Natural killer cell treated with Interleukin-12 subunit alpha and Interleukin-12 subunit beta and Interleukin-15 and Interleukin-18, amount 100 ng/mL, for 72 hours (primary cell): Measurements from ENCODE around the gene PHRF1. TPM values are rescaled to one million over a fixed set of nuclear protein-coding genes. Genes with fewer than 3 reads are reported as not detected.
A peak's percentile ranks its signal among the peaks of the same experiment; 100 is the strongest.

Source experiments
- ATAC-seq, 2 donors: fragments of 150-1000 bp; cut with Tn5 transposase in 1 of 2; sonication (Bioruptor Pico), chemical (Tn5 transposase) in 1 of 2; 2 replicates each; pipeline ENCODE4 v1.10.0; 2021
- DNase-seq: peaks from one replicate; pipeline ENCODE4 v3.0.0; 2022; ENCODE audit warnings: low spot score
- H3K27ac Mint-ChIP-seq, 2 donors: 1 replicate in 1 of 2; 2 replicates in 1 of 2; pipeline ENCODE4 v1.8.0; 2022; ENCODE audit warnings: mixed read lengths in 2 of 2, mild to moderate bottlenecking in 1 of 2, moderate library complexity in 1 of 2
- H3K27me3 Mint-ChIP-seq, 2 donors: 1 replicate in 1 of 2; 2 replicates in 1 of 2; pipeline ENCODE4 v1.8.0; 2022; ENCODE audit warnings: mixed read lengths in 2 of 2
- H3K36me3 Mint-ChIP-seq: one replicate; pipeline ENCODE4 v1.8.0; 2022; ENCODE audit warnings: mixed read lengths
- H3K4me1 Mint-ChIP-seq, 2 donors: 1 replicate in 1 of 2; 2 replicates in 1 of 2; pipeline ENCODE4 v1.8.0; 2022; ENCODE audit warnings: low read depth in 2 of 2, mixed read lengths in 2 of 2, mild to moderate bottlenecking in 1 of 2
- H3K4me3 Mint-ChIP-seq: one replicate; pipeline ENCODE4 v1.8.0; 2022; ENCODE audit warnings: mixed read lengths
- H3K9me3 Mint-ChIP-seq: 2 replicates; pipeline ENCODE4 v1.8.0; 2022; ENCODE audit warnings: mixed read lengths
- total RNA-seq, 2 donors: library from RNA; stranded (reverse); gene quantifications; one replicate each; pipeline ENCODE4 v1.2.3, GENCODE V29; 2022

The PHRF1 gene
- total RNA-seq = 10 to 100 TPM; 49.2 to 85.7 TPM

GRCh38 chr11:575996-576768 is at the start of gene PHRF1:
PHRF1 (plus strand) TSS chr11:576470; CDS start chr11:581513, 5,043 bp downstream.
- ATAC-seq (peak; percentile 93 to 95), DNase-seq (peak; percentile 97)
- peak within 1 kb of the TSS; percentile 98 for H3K27ac Mint-ChIP-seq
- peak within 1 kb of the TSS; percentile 93 for H3K4me3 Mint-ChIP-seq
- no peaks in the 10 kb centered on the region for H3K36me3 Mint-ChIP-seq
- peaks cover 11% of the 10 kb centered on the region in 2 donors for H3K27me3 Mint-ChIP-seq
- no peaks in the 10 kb centered on the region for H3K9me3 Mint-ChIP-seq
- H3K4me1 Mint-ChIP-seq = peaks cover 25 to 36% of the 10 kb centered on the region in 2 donors

GRCh38 chr11:528166-528814 is 48.0 kb upstream of the PHRF1 start:
- DNase-seq = no peak
- no peak for ATAC-seq
- no peaks in the 10 kb centered on the region for H3K27me3 Mint-ChIP-seq
- H3K27ac Mint-ChIP-seq = no peak overlapping the region
- no peak overlapping the region for H3K4me3 Mint-ChIP-seq
- H3K4me1 Mint-ChIP-seq = no peaks in the 10 kb centered on the region
- H3K9me3 Mint-ChIP-seq = no peaks in the 10 kb centered on the region
- no peaks in the 10 kb centered on the region for H3K36me3 Mint-ChIP-seq

DNA sequence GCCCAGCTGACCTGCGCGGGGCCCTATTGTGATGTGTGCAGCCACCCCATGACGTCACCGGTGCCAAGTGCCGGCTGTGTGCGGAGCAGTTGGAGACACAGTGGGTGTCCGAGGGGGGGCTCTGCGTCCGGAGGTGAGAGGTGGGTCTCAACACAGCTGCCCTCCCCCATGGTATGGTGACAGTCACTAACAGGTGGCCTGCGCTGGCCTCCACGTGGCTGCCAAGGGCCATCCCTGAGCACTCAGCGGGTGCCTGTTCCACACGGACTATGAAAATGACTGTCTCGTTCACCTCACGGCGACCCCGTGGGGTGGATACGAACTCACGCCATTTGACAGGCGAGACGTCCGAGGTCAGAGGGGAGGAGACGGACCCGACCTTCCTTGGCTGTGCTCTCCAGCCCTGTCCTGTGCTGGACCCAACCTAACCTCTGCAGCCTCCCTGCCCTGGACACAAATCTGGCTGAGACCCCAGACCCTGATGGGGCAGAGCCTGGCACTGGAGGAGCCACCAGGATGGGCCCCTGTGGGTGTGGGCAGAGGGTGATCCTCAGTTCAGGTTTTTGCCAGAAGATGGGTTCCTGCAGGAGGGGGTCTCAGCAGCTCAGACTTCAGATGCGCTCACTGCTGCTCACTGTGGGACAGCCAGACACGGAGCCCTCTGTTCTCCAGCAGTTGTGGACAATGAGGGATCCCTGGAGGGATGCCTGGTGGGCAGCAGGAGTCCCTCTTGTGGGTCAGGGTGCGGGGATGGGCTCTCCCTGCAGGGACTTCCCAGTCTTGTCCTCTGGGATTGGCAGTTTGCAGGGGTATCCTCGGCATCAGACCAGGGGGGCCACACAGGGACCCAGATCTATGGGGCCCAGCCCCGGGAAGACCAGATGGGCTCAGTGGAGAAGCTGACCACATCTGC is 47.2 kb upstream of the PHRF1 start:
- no peaks in the 10 kb centered on the region for H3K36me3 Mint-ChIP-seq
- no peaks in the 10 kb centered on the region for H3K9me3 Mint-ChIP-seq
- ATAC-seq (no peak), DNase-seq (no peak)
- no peak overlapping the region for H3K27ac Mint-ChIP-seq
- no peak overlapping the region for H3K4me3 Mint-ChIP-seq
- H3K4me1 Mint-ChIP-seq = no peaks in the 10 kb centered on the region
- H3K27me3 Mint-ChIP-seq = no peaks in the 10 kb centered on the region

DNA sequence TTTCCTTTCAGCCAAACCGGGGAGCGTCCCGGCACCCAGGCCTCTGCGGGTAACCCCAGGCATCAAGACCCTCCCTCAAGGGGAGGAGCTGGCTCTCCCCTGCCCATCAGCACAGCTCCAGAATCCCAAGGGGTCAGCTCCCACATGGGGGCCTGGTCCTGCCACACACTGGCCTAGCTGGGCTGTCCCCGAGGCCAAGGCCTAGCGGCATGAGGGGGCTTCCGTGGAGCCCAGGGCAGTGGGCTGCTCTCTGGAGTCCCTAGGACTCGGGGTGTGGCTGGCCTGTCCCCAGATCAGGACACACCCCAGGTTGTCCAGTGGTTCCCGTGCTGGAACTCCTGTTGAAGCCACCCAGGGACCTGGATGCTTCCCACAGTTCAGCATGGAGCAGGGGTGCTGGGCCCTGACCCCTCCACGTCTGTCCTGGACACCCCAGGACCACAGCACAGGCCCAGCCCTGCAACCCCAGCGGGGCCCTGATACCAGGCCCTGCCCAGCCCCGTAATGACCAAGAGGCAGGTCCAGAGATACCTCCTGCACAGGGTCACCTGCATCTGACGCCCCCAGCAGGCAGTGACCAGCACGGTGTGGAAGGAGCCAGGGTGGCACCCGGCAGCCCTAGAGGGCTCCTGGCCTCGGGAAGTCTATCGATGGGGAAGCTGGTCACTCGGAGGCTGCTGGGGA is 46.4 kb upstream of the PHRF1 start:
- DNase-seq = no peak
- Mint-ChIP-seq H3K4me1 (no peaks in the 10 kb centered on the region), H3K36me3 (no peaks in the 10 kb centered on the region), H3K9me3 (no peaks in the 10 kb centered on the region), H3K27me3 (no peaks in the 10 kb centered on the region), H3K27ac (no peak overlapping the region), H3K4me3 (no peak overlapping the region)
- no peak for ATAC-seq

DNA sequence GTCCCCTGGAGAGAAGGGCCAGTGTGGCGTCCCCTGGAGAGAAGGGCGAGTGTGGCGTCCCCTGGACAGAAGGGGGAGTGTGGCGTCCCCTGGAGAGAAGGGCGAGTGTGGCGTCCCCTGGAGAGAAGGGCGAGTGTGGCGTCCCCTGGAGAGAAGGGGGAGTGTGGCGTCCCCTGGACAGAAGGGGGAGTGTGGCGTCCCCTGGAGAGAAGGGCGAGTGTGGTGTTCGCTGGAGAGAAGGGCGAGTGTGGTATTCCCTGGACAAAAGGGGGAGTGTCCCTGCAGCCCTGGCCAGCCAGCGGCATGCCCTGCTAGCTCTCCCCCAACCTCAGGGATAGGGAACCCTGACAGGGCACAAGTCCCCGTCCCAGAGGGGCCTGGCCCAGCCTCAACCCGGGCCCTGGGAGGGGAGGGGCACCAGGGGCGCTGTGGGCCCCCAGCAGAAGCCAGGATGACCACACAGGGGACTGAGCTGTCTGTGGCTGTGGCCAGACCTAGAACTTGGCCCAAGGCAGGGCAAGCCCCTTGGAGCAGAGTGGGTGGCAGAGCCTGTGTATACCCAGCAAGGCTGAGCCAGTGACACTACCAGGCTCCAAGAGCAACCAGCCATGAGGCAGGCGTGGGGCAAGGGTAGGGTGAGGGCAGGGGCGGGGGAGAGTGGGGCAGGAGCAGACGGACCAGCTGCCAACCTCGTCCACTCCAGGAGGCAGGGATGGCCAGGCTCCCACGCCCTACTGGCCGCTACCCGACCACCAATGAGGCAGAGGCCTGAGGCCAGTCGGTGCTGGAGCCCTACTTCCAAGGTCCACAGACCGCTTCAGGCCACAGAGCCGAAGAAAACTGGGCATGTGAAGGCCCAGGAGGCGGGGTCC is 45.1 kb upstream of the PHRF1 start:
- H3K36me3 Mint-ChIP-seq = no peaks in the 10 kb centered on the region
- ATAC-seq = no peak
- no peak for DNase-seq
- H3K4me3 Mint-ChIP-seq = no peak overlapping the region
- H3K27me3 Mint-ChIP-seq = no peaks in the 10 kb centered on the region
- H3K9me3 Mint-ChIP-seq = no peaks in the 10 kb centered on the region
- peaks cover 2 to 3% of the 10 kb centered on the region in 2 donors for H3K4me1 Mint-ChIP-seq
- H3K27ac Mint-ChIP-seq = no peak overlapping the region

- no peak for ATAC-seq
- no peak for DNase-seq
- Mint-ChIP-seq H3K9me3 (no peaks in the 10 kb centered on the region), H3K27me3 (no peaks in the 10 kb centered on the region), H3K4me1 (peaks cover 5% of the 10 kb centered on the region in 2 donors), H3K4me3 (no peak overlapping the region), H3K27ac (no peak overlapping the region), H3K36me3 (no peaks in the 10 kb centered on the region)
These were observed 44.2 kb upstream of the PHRF1 start for GRCh38 chr11:531919-532526.

DNA sequence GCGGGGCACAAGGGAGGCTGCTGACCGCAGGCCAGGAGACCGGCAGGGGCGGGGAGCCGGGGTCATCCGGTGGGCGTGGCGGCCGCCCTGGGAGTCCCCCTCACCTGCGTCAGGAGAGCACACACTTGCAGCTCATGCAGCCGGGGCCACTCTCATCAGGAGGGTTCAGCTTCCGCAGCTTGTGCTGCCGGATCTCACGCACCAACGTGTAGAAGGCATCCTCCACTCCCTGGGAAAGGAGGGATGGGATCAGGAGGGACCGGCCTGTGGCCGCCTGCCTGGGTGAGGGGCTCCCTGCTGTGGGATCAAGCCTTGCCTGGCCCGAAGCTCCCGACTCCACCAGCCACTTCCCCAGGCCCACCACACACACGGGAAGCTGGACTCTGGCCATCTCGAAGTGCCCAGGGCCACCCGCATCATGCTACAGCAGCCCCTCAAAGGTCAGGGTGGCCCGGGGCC is 43.7 kb upstream of the PHRF1 start:
- DNase-seq (no peak), ATAC-seq (no peak)
- no peak overlapping the region for H3K4me3 Mint-ChIP-seq
- H3K36me3 Mint-ChIP-seq = no peaks in the 10 kb centered on the region
- H3K9me3 Mint-ChIP-seq = no peaks in the 10 kb centered on the region
- H3K27me3 Mint-ChIP-seq = no peaks in the 10 kb centered on the region
- no peak overlapping the region for H3K27ac Mint-ChIP-seq
- H3K4me1 Mint-ChIP-seq = peaks cover 5 to 7% of the 10 kb centered on the region in 2 donors

GRCh38 chr11:532986-533585 is 43.2 kb upstream of the PHRF1 start:
- no peak for DNase-seq
- H3K27me3 Mint-ChIP-seq = no peaks in the 10 kb centered on the region
- no peak overlapping the region for H3K4me3 Mint-ChIP-seq
- peaks cover 5 to 10% of the 10 kb centered on the region in 2 donors for H3K4me1 Mint-ChIP-seq
- H3K9me3 Mint-ChIP-seq = no peaks in the 10 kb centered on the region
- no peak overlapping the region for H3K27ac Mint-ChIP-seq
- ATAC-seq = no peak
- no peaks in the 10 kb centered on the region for H3K36me3 Mint-ChIP-seq

- no peak for DNase-seq
- Mint-ChIP-seq H3K36me3 (no peaks in the 10 kb centered on the region), H3K4me1 (peaks cover 5 to 10% of the 10 kb centered on the region in 2 donors), H3K27me3 (no peaks in the 10 kb centered on the region), H3K4me3 (no peak overlapping the region), H3K27ac (no peak overlapping the region), H3K9me3 (no peaks in the 10 kb centered on the region)
- no peak for ATAC-seq
These were observed 42.5 kb upstream of the PHRF1 start for GRCh38 chr11:533586-534395.

- no peaks in the 10 kb centered on the region for H3K27me3 Mint-ChIP-seq
- ATAC-seq (peak in 1 of 2 donors; percentile 0), DNase-seq (no peak)
- H3K4me1 Mint-ChIP-seq = peaks cover 5 to 10% of the 10 kb centered on the region in 2 donors
- no peaks in the 10 kb centered on the region for H3K36me3 Mint-ChIP-seq
- H3K9me3 Mint-ChIP-seq = no peaks in the 10 kb centered on the region
- peak overlapping the region; percentile 66 for H3K4me3 Mint-ChIP-seq
- H3K27ac Mint-ChIP-seq = no peak overlapping the region
These were observed 41.7 kb upstream of the PHRF1 start for GRCh38 chr11:534396-535209.

GRCh38 chr11:535210-535518 is 41.1 kb upstream of the PHRF1 start:
- H3K27ac Mint-ChIP-seq = no peak overlapping the region

More at GRCh38 chr11:535210-535518, 41.1 kb upstream of the PHRF1 start:
- Mint-ChIP-seq H3K4me3 (no peak overlapping the region), H3K4me1 (peaks cover 5 to 10% of the 10 kb centered on the region in 2 donors), H3K27me3 (no peaks in the 10 kb centered on the region), H3K9me3 (no peaks in the 10 kb centered on the region), H3K36me3 (no peaks in the 10 kb centered on the region)
- ATAC-seq = no peak
- DNase-seq = no peak
